CD4-positive, alpha-beta T cell (primary cell): ENCODE data around the gene RTN4RL2. TPM values are rescaled to one million over a fixed set of nuclear protein-coding genes. Genes with fewer than 3 reads are reported as not detected.
A peak's percentile ranks its signal among the peaks of the same experiment; 100 is the strongest.

ENCODE experiments used
- ATAC-seq: fragments of 200-7000 bp; cut with Tn5 transposase; one replicate; pipeline ENCODE4 v1.10.0; 2022; ENCODE audit warnings: mild to moderate bottlenecking; ENCODE audit not compliant: poor library complexity
- CTCF ChIA-PET: fragments of 350-600 bp; sonication (Branson Sonifier 250); formaldehyde crosslinking; loops from one replicate; lab custom pipeline; 2021; ENCODE audit warnings: antibody characterized with exemption, inconsistent platforms; lab: Charles Lee
- POLR2A ChIA-PET: fragments of 350-600 bp; sonication (Branson Sonifier 250); formaldehyde crosslinking; loops from one replicate; lab custom pipeline; 2021; ENCODE audit warnings: antibody characterized with exemption, inconsistent platforms; lab: Charles Lee
- DNase-seq, 14 experiments: peaks; one replicate each; pipeline ENCODE4 v3.0.0-alpha.2; 2013 to 2020; ENCODE audit warnings: mixed read lengths in 2 of 14
- H3K27ac ChIP-seq, 2 donors: one replicate each; pipeline versions ENCODE4 v1.5.1 to v1.7.0; 2013; ENCODE audit warnings: low read length in 2 of 2, low read depth in 1 of 2, mild to moderate bottlenecking in 1 of 2
- H3K27me3 ChIP-seq, 2 experiments: 1 replicate in 1 of 2; 2 replicates in 1 of 2; pipeline versions ENCODE4 v1.6.1 to v1.7.0; 2013; ENCODE audit warnings: low read length in 2 of 2, control low read depth in 1 of 2, mild to moderate bottlenecking in 1 of 2, moderate library complexity in 1 of 2; ENCODE audit not compliant: insufficient read depth in 2 of 2, control insufficient read depth in 1 of 2
- H3K36me3 ChIP-seq: one replicate; pipeline ENCODE4 v1.6.1; 2013; ENCODE audit warnings: low read length, control low read depth; ENCODE audit not compliant: insufficient read depth
- H3K4me1 ChIP-seq: one replicate; pipeline ENCODE4 v1.6.1; 2013; ENCODE audit warnings: low read length, control low read depth; ENCODE audit not compliant: insufficient read depth
- H3K4me3 ChIP-seq: one replicate; pipeline ENCODE4 v1.5.1; 2013; ENCODE audit warnings: mild to moderate bottlenecking, low read length, moderate library complexity
- H3K9me3 ChIP-seq, 2 experiments: 1 replicate in 1 of 2; 2 replicates in 1 of 2; pipeline versions ENCODE4 v1.6.1 to v1.7.0; 2013; ENCODE audit warnings: low read length in 2 of 2, mild to moderate bottlenecking in 2 of 2, control low read depth in 1 of 2, moderate library complexity in 1 of 2; ENCODE audit not compliant: control insufficient read depth in 1 of 2, insufficient read depth in 1 of 2
- H3K27ac Mint-ChIP-seq: one replicate; pipeline ENCODE4 v1.8.0; 2020; ENCODE audit warnings: mixed read lengths
- H3K27me3 Mint-ChIP-seq: one replicate; pipeline ENCODE4 v1.8.0; 2021; ENCODE audit warnings: mixed read lengths
- H3K36me3 Mint-ChIP-seq: one replicate; pipeline ENCODE4 v1.8.0; 2021; ENCODE audit warnings: low read depth, mixed read lengths
- H3K4me1 Mint-ChIP-seq: one replicate; pipeline ENCODE4 v1.8.0; 2021; ENCODE audit warnings: low read depth, mixed read lengths
- H3K4me3 Mint-ChIP-seq: one replicate; pipeline ENCODE4 v1.8.0; 2020; ENCODE audit warnings: mild to moderate bottlenecking, mixed read lengths
- H3K9me3 Mint-ChIP-seq: one replicate; pipeline ENCODE4 v1.8.0; 2020; ENCODE audit warnings: mixed read lengths
- CTCF ChIP-seq: fragments of 200-600 bp; IDR thresholded peaks from one replicate; pipeline ENCODE4 v1.8.0; 2022; ENCODE audit warnings: antibody characterized with exemption, mild to moderate bottlenecking
- intact Hi-C, 2 experiments: fragments of 100-400 bp; cut with DNase I in 1 of 2; cut with micrococcal nuclease in 1 of 2; formaldehyde crosslinking; loops; one replicate each; pipeline versions ENCODE4 v1.15.1 to v1.9.0; 2023 to 2025; cut with DNase I, micrococcal nuclease
- total RNA-seq, 174 experiments: library from RNA in 2 of 174; stranded (reverse) in 2 of 174; gene quantifications; one replicate each; pipeline ENCODE4 v1.2.3 and lab custom pipeline; 2021 to 2026

Gene RTN4RL2
- total RNA-seq, 2 experiments from 2014 or later = 0.17 to 0.19 TPM

- Histone ChIP-seq H3K36me3 (no peaks in the 10 kb centered on the region), H3K9me3 (no peaks in the 10 kb centered on the region), H3K27me3 (peaks cover 33 to 37% of the 10 kb centered on the region in 2 experiments), H3K27ac (no peak overlapping the region), H3K4me3 (peak overlapping the region; percentile 22), H3K4me1 (peaks cover 42% of the 10 kb centered on the region)
- H3K4me1 Mint-ChIP-seq = peaks cover 38% of the 10 kb centered on the region
- H3K4me3 Mint-ChIP-seq = peak overlapping the region; percentile 20
- H3K27ac Mint-ChIP-seq = no peak overlapping the region
- no peaks in the 10 kb centered on the region for H3K36me3 Mint-ChIP-seq
- DNase-seq (peak in 3 of 14 experiments; percentile 8 to 21 (median 19)), ATAC-seq (peak; percentile 15)
- TF ChIP-seq CTCF = no peak
- intact Hi-C loops = loop anchor here in 1 of 2 experiments (2.0 kb wide), 1 partner anchor 14 kb away; no protein-coding TSS in a partner anchor
- peaks cover 52% of the 10 kb centered on the region for H3K27me3 Mint-ChIP-seq
- ChIA-PET POLR2A (interaction anchor here (1.0 kb wide), 1 partner anchor 16 kb away, joined by 3 read pairs; no protein-coding TSS in a partner anchor), CTCF (no interaction called here)
- no peaks in the 10 kb centered on the region for H3K9me3 Mint-ChIP-seq
Measured at GRCh38 chr11:57460758-57461749, 726 bp downstream of the RTN4RL2 start.

GRCh38 chr11:57461841-57462489, 1.6 kb downstream of the RTN4RL2 start:
- Histone ChIP-seq H3K4me3 (no peak overlapping the region), H3K27me3 (peaks cover 30 to 33% of the 10 kb centered on the region in 2 experiments), H3K4me1 (peaks cover 41% of the 10 kb centered on the region), H3K27ac (no peak overlapping the region), H3K36me3 (no peaks in the 10 kb centered on the region), H3K9me3 (no peaks in the 10 kb centered on the region)
- intact Hi-C loops = loop anchor here in 1 of 2 experiments (2.0 kb wide), 1 partner anchor 13 kb away; no protein-coding TSS in a partner anchor
- no peaks in the 10 kb centered on the region for H3K9me3 Mint-ChIP-seq
- H3K4me1 Mint-ChIP-seq = peaks cover 35% of the 10 kb centered on the region
- H3K27ac Mint-ChIP-seq = no peak overlapping the region
- no peak for ATAC-seq
- POLR2A ChIA-PET = interaction anchor here (0.7 kb wide), 1 partner anchor 64 kb away, joined by 3 read pairs; no protein-coding TSS in a partner anchor
- CTCF ChIA-PET = no interaction called here
- H3K4me3 Mint-ChIP-seq = peak overlapping the region; percentile 20
- DNase-seq = no peak
- peaks cover 50% of the 10 kb centered on the region for H3K27me3 Mint-ChIP-seq
- TF ChIP-seq CTCF = no peak
- H3K36me3 Mint-ChIP-seq = no peaks in the 10 kb centered on the region

GRCh38 chr11:57462597-57462996, 2.3 kb downstream of the RTN4RL2 start:
- peaks cover 29% of the 10 kb centered on the region for H3K4me1 Mint-ChIP-seq
- H3K27me3 ChIP-seq = peaks cover 26 to 32% of the 10 kb centered on the region in 2 experiments
- CTCF ChIA-PET = no interaction called here

More at GRCh38 chr11:57462597-57462996, 2.3 kb downstream of the RTN4RL2 start:
- Mint-ChIP-seq H3K9me3 (no peaks in the 10 kb centered on the region), H3K4me3 (peak overlapping the region; percentile 60), H3K36me3 (no peaks in the 10 kb centered on the region), H3K27me3 (peaks cover 43% of the 10 kb centered on the region), H3K27ac (no peak overlapping the region)
- Histone ChIP-seq H3K27ac (no peak overlapping the region), H3K9me3 (no peaks in the 10 kb centered on the region), H3K36me3 (no peaks in the 10 kb centered on the region), H3K4me1 (peaks cover 35% of the 10 kb centered on the region), H3K4me3 (no peak overlapping the region)
- DNase-seq (no peak), ATAC-seq (no peak)
- POLR2A ChIA-PET = no interaction called here
- TF ChIP-seq CTCF = no peak
- intact Hi-C loops = no loop called here
